Upper lobe of left lung (tissue), 6 donors: ENCODE data around the gene CNTN2. TPM values are rescaled to one million over a fixed set of nuclear protein-coding genes. Genes with fewer than 3 reads are reported as not detected.

ENCODE experiments used
- ATAC-seq, 2 donors: fragments of 200-7000 bp; cut with Tn5 transposase; one replicate each; pipeline ENCODE4 v1.9.1; 2022; ENCODE audit warnings: mild to moderate bottlenecking in 2 of 2, moderate library complexity in 2 of 2; ENCODE audit not compliant: low FRiP score in 2 of 2
- DNase-seq, 2 donors: peaks; one replicate each; pipeline ENCODE4 v3.0.0-alpha.2; 2019 to 2020
- H3K27ac ChIP-seq, 4 donors: fragments of 200-600 bp; sonication (generic); one replicate each; pipeline ENCODE4 v1.5.1; 2016 to 2019
- H3K27me3 ChIP-seq, 4 donors: fragments of 200-600 bp; sonication (generic); one replicate each; pipeline ENCODE4 v1.5.1; 2017 to 2019
- H3K36me3 ChIP-seq, 4 donors: fragments of 200-600 bp; sonication (generic); one replicate each; pipeline ENCODE4 v1.5.1; 2016 to 2019
- H3K4me1 ChIP-seq, 4 donors: fragments of 200-600 bp; sonication (generic); one replicate each; pipeline ENCODE4 v1.5.1; 2018 to 2019
- H3K4me3 ChIP-seq, 4 donors: fragments of 200-600 bp; sonication (generic); one replicate each; pipeline ENCODE4 v1.5.1; 2017 to 2019; ENCODE audit warnings: mild to moderate bottlenecking in 2 of 4, moderate library complexity in 1 of 4
- H3K9me3 ChIP-seq, 4 donors: fragments of 200-600 bp; sonication (generic); one replicate each; pipeline ENCODE4 v1.5.1; 2018 to 2019
- EP300 ChIP-seq, 4 donors: sonication (generic); formaldehyde crosslinking; IDR thresholded peaks; one replicate each; pipeline ENCODE4 v1.5.1; 2017; ENCODE audit warnings: antibody characterized with exemption in 4 of 4, control low read depth in 2 of 4
- POLR2A ChIP-seq, 4 donors: fragments of 450-650 bp; IDR thresholded peaks; one replicate each; pipeline ENCODE4 v1.5.1; 2016 to 2017; ENCODE audit warnings: antibody characterized with exemption in 4 of 4, mild to moderate bottlenecking in 2 of 4
- POLR2AphosphoS5 ChIP-seq, 2 donors: sonication (generic); formaldehyde crosslinking; IDR thresholded peaks; one replicate each; pipeline ENCODE4 v1.5.1; 2017; ENCODE audit warnings: antibody characterized with exemption in 2 of 2
- WGBS, 2 donors: methylation state at CpG; one replicate each; pipeline ENCODE4 v1.1.5; 2017 to 2018; 5-methylcytosine and 5-hydroxymethylcytosine counted together
- total RNA-seq, 6 donors: library from RNA; depleted of rRNA in 4 of 6; stranded (reverse); fragments of >200 nt in 4 of 6; gene quantifications; one replicate each; pipeline versions ENCODE4 v1.1.0 to v1.2.1, GENCODE V29; 2016 to 2021
- TF ChIP-seq, protein P1 (sequence below), 6 experiments: fragments of 450-650 bp in 4 of 6; fragments of 200-600 bp in 2 of 6; sonication (generic) in 2 of 6; IDR thresholded peaks; one replicate each; pipeline ENCODE4 v1.5.1; 2016 to 2019; ENCODE audit warnings: antibody characterized with exemption in 6 of 6
- donor health status: DM: no; HTN: no; CAD: no; lungs with moderate emphysema.
- donor health status: DM: no; HTN: yes; CAD: no; lungs with severe emphysema.

The CNTN2 gene
- total RNA-seq, 6 donors from 2014 or later: not detected

DNA sequence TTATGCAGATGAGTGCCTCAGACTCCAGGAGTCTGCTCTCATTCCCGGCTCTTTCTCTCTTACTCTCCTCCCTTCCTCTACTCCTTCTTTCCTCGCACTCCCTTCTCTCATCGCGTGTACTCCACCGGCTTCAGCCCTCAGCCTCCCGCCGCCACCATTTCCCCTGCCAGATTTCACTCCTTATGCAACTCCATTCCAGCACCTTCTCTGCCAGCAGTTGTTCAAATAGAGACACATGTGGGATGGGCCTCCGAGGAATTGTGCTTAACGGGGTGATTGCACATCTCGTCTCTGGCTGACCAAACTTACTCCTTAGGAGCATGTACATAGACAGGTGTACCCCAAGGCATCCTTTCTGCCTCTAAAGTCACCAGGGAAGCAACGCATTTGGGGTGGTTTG is 2.1 kb downstream of the CNTN2 start:
- Histone ChIP-seq H3K27me3 (peaks cover 0 to 23% (median 2%) of the 10 kb centered on the region in 4 donors), H3K4me1 (peaks cover 0 to 8% (median 2%) of the 10 kb centered on the region in 4 donors), H3K36me3 (no peaks in the 10 kb centered on the region), H3K9me3 (no peaks in the 10 kb centered on the region), H3K27ac (no peak overlapping the region), H3K4me3 (no peak overlapping the region)
- ATAC-seq (no peak), DNase-seq (no peak)
- TF ChIP-seq, protein P1, sequence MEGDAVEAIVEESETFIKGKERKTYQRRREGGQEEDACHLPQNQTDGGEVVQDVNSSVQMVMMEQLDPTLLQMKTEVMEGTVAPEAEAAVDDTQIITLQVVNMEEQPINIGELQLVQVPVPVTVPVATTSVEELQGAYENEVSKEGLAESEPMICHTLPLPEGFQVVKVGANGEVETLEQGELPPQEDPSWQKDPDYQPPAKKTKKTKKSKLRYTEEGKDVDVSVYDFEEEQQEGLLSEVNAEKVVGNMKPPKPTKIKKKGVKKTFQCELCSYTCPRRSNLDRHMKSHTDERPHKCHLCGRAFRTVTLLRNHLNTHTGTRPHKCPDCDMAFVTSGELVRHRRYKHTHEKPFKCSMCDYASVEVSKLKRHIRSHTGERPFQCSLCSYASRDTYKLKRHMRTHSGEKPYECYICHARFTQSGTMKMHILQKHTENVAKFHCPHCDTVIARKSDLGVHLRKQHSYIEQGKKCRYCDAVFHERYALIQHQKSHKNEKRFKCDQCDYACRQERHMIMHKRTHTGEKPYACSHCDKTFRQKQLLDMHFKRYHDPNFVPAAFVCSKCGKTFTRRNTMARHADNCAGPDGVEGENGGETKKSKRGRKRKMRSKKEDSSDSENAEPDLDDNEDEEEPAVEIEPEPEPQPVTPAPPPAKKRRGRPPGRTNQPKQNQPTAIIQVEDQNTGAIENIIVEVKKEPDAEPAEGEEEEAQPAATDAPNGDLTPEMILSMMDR (IDR thresholded peaks at IDR 0.05): no peak
- TF ChIP-seq EP300 (IDR thresholded peaks at IDR 0.05) (no peak), POLR2AphosphoS5 (IDR thresholded peaks at IDR 0.05) (no peak), POLR2A (IDR thresholded peaks at IDR 0.05) (no peak)
- 24 to 28% methylated on average over 11 of the region's 11 CpGs for whole genome bisulfite sequencing, 2 donors

DNA sequence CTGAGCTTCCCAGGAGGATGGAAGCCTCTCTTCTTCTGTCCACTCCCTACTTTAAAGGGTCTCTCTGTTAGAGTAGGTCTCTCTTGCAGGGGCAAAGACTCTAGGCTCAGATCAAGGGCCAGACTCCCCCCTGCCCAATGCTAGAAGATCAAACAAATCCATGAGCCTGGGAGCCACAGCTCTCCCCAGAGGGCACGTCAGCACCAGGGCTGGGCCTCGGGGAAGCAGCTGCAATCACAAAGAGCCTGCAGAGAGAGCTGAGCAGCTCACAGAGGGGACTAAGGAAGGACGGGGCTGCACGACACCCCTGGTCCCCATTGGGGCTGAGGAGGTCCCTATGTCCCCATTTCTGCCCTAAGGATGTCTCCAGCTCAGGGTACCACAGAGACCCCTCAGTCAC is 3.9 kb downstream of the CNTN2 start:
- H3K27ac ChIP-seq: no peak overlapping the region
- 11 to 40% methylated on average over 1 to 2 of the region's 4 CpGs for WGBS, 2 donors
- DNase-seq (no peak), ATAC-seq (no peak)
- H3K36me3 ChIP-seq: no peaks in the 10 kb centered on the region
- H3K9me3 ChIP-seq: no peaks in the 10 kb centered on the region
- H3K27me3 ChIP-seq: peaks cover 0 to 23% (median 2%) of the 10 kb centered on the region in 4 donors
- TF ChIP-seq POLR2A (IDR thresholded peaks at IDR 0.05) (no peak), EP300 (IDR thresholded peaks at IDR 0.05) (no peak)
- H3K4me3 ChIP-seq: no peak overlapping the region
- peaks cover 0 to 8% (median 2%) of the 10 kb centered on the region in 4 donors for H3K4me1 ChIP-seq

DNA sequence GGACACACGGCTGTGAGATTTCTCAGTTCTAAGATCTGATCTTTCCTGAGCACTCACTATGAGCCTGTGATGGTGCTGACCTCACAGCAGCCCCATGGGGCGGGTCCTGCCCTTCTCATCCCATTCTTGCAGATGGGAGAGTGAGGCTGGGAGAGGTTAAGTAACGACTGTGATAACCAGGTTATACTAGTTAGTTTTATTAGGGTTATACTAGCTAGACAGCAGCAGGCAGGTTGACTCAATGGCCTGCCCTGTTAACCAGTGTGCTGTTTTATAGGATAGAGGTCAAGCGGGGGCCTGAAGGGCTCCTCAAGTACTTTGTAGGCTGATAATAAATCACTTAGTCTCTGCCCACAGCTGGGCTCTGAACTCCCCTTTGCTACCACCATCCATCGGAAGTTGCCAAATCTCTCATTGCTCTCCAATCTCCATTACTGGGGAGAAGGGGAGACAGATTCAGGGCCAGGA is 4.8 kb downstream of the CNTN2 start:
- H3K27ac ChIP-seq: no peak overlapping the region
- no peaks in the 10 kb centered on the region for H3K9me3 ChIP-seq
- WGBS, 2 donors: 62 to 78% methylated on average over 5 of the region's 5 CpGs
- H3K36me3 ChIP-seq: no peaks in the 10 kb centered on the region
- H3K4me3 ChIP-seq: no peak overlapping the region
- TF ChIP-seq EP300 (IDR thresholded peaks at IDR 0.05) (no peak), POLR2AphosphoS5 (IDR thresholded peaks at IDR 0.05) (no peak)
- TF ChIP-seq, protein P1 (IDR thresholded peaks at IDR 0.05): no peak
- peaks cover 0 to 19% (median 2%) of the 10 kb centered on the region in 4 donors for H3K27me3 ChIP-seq
- DNase-seq: no peak
- no peak for ATAC-seq
- H3K4me1 ChIP-seq: peaks cover 0 to 6% (median 2%) of the 10 kb centered on the region in 4 donors

DNA sequence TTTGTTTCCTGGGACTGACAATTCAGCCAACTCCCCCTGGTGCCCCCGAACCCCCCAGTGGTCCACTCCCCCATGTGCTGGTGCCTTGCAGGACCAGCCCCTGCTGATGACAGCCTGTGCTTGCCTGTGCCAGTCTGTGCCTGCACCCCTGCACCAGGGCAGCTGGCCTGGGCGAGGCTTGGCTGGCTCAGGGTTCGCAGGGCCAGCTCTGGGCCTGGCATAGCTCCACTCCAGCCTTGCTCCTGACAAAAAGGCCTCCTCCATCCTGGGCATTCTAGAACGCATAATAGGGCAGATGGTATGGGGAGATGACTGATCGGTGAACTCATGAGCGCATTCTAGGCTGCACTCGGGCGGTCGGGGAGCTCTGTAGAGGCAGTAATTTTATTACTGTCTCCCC is 5.4 kb downstream of the CNTN2 start:
- Histone ChIP-seq H3K4me1 (no peaks in the 10 kb centered on the region), H3K4me3 (no peak overlapping the region), H3K36me3 (no peaks in the 10 kb centered on the region), H3K9me3 (no peaks in the 10 kb centered on the region), H3K27me3 (peaks cover 0 to 18% (median 0%) of the 10 kb centered on the region in 4 donors), H3K27ac (no peak overlapping the region)
- no peak for ATAC-seq
- WGBS, 2 donors: 86 to 97% methylated on average over 6 to 9 of the region's 9 CpGs
- TF ChIP-seq POLR2AphosphoS5 (IDR thresholded peaks at IDR 0.05): no peak
- TF ChIP-seq POLR2A (IDR thresholded peaks at IDR 0.05): no peak
- TF ChIP-seq, protein P1 (IDR thresholded peaks at IDR 0.05): no peak
- TF ChIP-seq EP300 (IDR thresholded peaks at IDR 0.05): no peak
- no peak for DNase-seq

DNA sequence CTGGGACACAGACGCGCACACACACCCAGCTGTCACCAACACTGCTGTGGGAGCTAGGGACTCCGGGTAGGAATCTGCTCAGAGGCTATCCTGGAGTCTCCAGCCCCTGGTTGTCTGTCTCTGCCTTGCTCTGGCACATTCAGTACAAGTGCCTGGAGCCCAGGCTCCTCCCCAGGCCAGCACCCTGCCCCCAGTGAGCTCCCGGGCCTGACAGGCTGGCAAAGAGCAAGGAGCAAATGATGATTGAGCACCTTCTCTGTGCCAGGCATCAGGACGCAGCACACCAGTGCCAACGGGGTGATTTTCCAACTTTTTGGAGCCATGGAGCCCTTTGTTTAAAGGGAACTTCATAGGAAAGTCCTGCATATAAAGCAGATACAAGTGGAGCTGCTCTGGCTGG is 6.5 kb downstream of the CNTN2 start:
- TF ChIP-seq POLR2A (IDR thresholded peaks at IDR 0.05) (no peak), POLR2AphosphoS5 (IDR thresholded peaks at IDR 0.05) (no peak), EP300 (IDR thresholded peaks at IDR 0.05) (no peak)
- TF ChIP-seq, protein P1 (IDR thresholded peaks at IDR 0.05): no peak
- DNase-seq: no peak
- H3K36me3 ChIP-seq: no peaks in the 10 kb centered on the region
- no peaks in the 10 kb centered on the region for H3K4me1 ChIP-seq
- no peaks in the 10 kb centered on the region for H3K9me3 ChIP-seq
- no peak overlapping the region for H3K27ac ChIP-seq
- 72 to 79% methylated on average over 4 to 6 of the region's 6 CpGs for WGBS, 2 donors
- ATAC-seq: no peak
- H3K27me3 ChIP-seq: peaks cover 0 to 11% (median 0%) of the 10 kb centered on the region in 4 donors
- no peak overlapping the region for H3K4me3 ChIP-seq
